GM18520 (cell line): ENCODE measurements around the gene PTPRF.

ENCODE experiments used
- ATAC-seq: cut with Tn5 transposase; IDR thresholded peaks from one replicate; pipeline ENCODE4 v1.9.1; 2021; ENCODE audit not compliant: unreplicated experiment

The PTPRF gene

GRCh38 chr1:43512681-43513080, 18.0 kb upstream of the PTPRF start:
- no peak for ATAC-seq

GRCh38 chr1:43513471-43514173, 17.1 kb upstream of the PTPRF start:
- no peak for ATAC-seq

- ATAC-seq: no peak
Measured at GRCh38 chr1:43518935-43519686, 11.6 kb upstream of the PTPRF start.

DNA sequence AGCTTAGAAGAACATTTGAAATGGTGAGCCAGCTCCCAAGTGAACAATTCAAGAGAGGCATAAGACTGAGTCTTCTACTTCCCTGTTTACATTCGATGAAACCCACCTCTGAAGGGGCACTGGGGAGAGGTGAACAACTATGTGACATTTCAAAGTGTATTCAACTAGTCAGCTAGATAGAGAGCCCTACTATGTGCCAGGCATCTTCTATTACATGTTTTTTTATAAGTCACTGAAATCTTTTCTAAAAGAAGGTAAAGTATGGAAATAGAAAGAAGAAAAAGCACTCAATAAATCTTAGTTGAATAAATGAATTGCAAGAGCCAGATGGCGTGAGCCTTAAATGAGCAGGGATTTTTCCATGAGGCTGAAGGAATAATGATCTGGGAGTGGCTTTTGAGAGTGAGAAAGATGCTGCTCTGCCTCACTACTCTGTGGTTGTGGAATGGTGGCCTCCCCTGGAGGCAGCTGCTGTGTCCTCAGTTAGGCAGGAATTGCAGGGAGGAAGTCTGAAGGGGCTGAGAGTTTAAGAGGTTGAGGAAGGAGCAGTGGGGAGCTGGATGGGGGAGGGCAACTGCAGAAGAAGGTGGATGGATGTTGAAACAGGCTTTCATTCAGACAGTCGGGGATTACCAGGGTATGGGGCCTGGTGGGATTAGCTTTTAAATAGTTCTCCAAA, 10.4 kb upstream of the PTPRF start:
- no peak for ATAC-seq

DNA sequence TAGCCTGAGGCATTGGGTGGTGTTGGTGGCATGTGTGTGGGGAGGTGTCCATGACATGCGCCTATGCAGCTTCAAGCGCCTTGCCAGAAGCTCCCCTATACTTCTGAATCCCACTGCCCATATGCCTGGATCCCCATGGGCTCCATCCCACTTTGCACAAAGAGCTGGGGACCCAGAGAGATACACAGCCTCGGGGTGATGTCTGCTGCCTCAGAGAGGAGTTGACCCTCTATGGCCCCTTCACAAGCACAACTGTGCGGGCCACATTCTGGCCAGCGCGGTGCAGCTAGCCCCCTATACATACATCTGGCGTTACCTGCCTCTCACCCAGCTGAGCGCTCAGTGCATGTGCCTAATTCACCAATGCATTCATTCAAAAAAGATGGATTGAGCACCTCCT, 9.6 kb upstream of the PTPRF start:
- no peak for ATAC-seq

GRCh38 chr1:43521756-43522155, 8.9 kb upstream of the PTPRF start:
- no peak for ATAC-seq

DNA sequence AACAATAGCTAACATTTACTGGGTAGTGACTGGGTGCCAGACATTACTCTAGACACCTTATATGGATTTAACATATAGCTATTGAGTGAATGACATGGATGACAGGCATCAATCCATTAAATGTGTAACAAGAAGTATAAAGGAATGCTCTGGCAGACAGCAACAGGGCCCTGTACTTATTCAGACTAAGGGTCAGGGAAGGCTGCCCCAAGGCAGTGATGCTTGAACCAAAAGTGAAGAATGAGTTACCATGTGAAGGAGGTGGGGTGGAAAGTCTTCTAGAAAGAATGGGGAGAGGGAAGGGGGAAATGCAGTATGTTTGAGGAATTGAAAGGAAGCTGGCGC, 8.3 kb upstream of the PTPRF start:
- no peak for ATAC-seq

DNA sequence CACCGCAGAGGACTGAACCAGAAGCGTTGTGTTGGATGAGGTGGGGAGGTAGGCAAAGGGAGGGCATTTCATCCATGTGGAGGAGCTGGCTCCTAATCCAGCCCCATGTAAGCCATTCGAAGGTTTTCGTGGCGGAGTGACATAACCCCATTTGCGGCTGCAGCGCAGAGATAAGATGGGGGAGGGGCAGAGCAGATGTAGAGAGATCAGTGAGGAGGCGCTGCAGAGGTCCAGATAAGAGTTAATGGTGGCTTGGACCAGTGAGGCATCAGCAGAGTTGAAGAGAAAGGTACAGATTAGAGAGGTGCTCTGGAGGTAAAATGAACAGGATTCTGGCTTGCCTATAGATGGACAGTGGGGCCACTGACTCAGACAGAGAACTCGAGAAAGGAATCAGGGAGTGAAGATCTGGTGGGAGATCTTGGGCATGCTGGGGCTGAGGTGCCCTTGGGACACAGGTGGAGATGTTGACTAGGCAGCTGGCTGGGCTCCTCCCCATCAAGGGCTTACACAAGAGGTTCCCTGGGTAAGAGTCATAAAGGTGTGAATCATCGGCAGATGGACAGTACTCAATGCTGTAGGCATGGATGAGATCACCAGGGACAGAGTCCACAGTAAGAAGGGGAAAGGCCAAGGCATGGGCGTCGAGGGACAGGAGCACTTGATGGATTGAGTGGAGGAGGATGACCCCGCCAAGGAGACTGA, 7.8 kb upstream of the PTPRF start:
- ATAC-seq: no peak

- ATAC-seq: no peak
Measured at GRCh38 chr1:43524804-43525203, 5.9 kb upstream of the PTPRF start.

DNA sequence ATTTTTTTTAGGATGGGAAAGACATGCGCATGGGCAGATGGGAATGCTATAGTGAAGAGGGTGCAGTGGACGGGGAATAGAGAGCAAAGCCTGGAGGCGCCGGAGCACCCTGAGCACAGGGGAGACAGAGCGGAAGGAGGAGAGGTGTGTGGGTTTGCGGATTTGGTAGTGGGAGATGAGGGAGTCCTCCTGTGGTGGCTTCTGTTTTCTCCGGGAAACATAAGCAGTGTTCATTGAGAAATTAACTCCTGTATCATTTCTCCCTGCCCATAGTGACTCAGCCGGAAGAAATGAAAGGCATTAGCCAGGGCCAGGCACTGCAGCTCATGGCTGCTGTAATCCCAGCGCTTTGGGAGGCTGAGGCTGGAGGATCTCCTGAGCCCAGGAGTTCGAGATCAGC, 4.7 kb upstream of the PTPRF start:
- no peak for ATAC-seq

DNA sequence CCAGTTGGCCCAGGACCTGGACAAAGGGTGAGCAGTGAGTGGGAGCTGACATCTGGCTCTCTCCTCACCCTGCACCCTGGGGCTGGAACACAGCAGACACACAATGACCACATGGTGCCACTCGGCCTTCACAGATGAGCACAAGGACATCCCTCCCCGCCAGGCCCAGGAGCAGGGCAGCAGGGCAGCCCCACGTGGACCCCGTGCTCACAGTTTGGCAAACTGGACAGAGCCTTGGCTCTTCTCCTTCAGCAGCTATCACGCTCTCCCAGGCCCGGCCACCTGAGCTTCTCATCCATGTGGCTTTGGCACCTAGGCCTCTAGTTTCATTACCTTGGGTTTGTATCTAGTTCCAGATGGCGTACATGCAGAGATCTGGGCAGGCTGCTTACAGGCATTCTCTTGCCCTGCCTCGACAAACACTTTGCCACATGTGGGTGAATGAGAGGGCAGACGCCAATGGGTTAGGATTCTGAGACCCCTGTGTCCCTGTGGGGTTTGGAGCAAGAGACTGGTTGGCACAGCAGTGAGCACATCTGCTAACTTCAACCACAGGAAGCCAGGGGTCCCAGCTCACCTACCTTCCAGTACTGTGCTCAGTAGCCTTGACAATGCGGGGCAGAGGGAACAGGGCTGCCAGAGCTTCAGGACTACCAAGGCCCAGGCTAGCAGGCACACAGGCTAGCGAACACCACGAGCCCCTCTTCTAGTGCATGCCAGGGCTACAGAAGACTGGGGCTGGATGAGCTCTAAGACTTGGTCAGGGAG, 3.4 kb upstream of the PTPRF start:
- no peak for ATAC-seq

GRCh38 chr1:43529206-43529731, 1.4 kb upstream of the PTPRF start:
- no peak for ATAC-seq

DNA sequence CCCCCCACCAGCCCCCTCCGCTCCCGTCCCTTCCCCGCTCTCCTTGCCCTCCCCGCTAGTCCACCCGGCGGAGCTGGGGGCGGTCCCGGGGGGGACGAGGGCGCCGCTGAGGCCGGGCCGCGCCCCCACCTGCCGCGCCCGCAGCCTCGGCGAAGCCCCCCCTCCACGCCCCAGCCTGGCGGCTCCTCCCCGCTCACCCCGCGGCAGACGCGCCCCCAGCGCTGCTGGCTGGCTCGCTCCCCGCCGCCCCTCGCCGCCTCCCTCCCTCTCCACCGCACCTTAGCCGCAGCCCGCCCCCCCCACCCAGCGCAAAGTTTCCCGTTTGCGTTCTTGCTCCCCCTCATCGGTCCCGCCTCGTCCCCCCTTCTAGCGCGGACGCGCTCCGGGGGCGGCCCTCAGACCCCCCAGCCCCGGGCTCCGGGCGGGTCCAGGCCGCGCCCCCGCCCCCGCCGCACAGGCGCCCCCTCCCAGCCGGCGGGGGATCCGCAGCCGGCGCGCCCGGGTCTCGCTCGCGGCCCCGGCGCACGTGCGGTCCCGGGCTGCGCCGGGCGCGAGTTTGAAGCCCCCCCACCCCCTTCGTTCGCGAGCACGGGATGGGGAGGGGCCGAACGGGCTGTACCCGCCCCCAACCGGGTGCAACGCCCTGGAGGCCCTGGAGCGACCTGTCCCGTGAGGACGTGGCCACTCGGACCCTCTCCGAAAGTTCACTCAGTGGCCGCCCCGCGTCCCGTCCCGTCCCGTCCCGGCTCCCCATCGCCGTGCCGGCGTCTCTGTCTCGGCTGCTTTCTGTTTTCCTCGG, 623 bp downstream of the PTPRF start:
- no peak for ATAC-seq

GRCh38 chr1:43531906-43532584, 1.4 kb downstream of the PTPRF start:
- ATAC-seq: no peak

- ATAC-seq: no peak
Measured at GRCh38 chr1:43532716-43533115, 2.0 kb downstream of the PTPRF start.

DNA sequence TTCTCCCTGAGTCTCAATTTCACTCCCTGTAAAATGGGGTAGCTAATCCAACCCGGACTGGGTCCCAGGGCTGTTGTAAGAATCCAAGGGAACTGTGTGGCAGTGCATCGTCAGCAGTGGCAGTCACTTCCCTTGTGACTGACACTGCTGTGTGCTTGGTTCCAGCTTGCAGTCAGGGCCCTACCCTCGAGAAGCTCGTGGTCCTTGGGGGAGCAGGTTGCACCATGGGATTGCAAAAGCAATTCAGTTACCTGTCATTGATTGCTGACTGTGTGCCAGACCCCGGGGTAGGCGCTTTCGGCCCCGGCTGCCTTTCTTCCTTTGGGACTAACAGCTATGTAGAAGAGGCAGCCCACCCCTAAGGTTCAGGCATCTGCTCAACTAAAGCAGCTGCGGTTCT, 2.9 kb downstream of the PTPRF start:
- no peak for ATAC-seq

DNA sequence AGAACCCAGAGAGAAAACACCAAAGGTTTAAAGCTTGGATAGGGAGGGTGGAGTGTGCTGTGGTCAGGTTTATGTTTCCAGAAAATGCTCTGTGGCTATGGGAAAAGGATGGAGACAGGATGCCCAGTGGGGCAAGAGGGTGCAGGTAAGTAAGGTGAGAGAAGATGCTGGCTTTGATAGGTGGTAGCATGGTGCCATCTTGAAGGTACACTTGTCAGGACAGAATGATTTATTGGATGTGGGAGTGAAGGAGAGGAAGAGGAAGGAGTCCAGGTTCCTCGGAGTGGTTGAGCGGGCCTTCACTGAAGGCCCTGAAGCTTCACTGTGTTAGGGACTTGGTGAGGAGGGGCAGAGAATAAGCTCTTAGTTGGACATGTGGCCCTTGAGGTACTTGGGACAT, 3.6 kb downstream of the PTPRF start:
- ATAC-seq: no peak

GRCh38 chr1:43536196-43536863, 5.6 kb downstream of the PTPRF start:
- ATAC-seq: no peak

DNA sequence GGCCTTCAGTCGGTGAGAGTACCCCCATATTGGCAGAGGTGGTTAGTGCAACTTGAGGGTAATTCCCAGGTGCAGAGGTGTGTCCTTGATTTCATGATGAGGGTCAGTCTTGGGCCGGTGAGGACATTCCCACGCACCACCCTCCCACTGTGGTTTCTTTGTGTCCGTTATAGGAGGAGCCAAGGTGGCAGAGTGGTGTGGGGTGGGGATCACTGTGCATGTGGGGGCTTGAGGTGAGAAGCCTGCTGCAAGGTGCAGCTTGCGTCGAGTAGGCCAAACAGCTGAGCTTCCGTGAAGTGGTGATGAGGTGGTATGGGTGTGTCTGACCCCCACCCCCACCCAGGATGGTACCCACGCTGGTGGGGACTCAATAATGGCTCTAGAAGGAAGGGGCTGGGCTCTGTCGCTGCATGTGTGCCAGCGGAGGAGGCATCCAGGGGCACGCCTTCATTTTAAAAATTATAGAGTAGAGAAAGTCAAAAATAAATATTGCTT, 6.2 kb downstream of the PTPRF start:
- ATAC-seq: no peak
